ENCODE measurements around the gene TOX2. TPM values are rescaled to one million over a fixed set of nuclear protein-coding genes. Genes with fewer than 3 reads are reported as not detected.

The TOX2 gene
- total RNA-seq, 1 experiment from 2014 or later = 85.4 TPM

DNA sequence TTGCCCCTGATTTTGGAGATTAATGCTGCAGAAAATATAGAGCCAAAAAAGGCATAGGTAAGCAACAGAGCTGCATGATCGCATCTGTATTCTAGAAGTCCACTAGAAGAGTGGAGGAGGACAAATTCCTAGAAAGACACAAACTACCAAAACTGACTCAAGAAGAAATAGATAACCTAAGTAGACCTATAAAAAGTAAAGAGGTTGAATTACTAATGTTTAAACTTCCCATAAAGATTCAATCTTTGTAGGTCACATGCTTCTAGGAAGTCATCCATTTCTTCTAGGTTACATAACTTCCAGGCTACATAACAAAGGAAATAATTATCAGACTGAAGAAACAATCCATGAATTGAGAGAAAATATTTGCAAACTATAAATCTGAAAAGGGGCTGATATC, 187.9 kb downstream of the TOX2 start:
- Histone ChIP-seq H3K9me3 (ENCODE audit: control insufficient read depth, insufficient read depth, low read depth, low read length) (peaks cover 4% of the 10 kb centered on the region; the same call in 1 of the 2 replicates), H3K27ac (ENCODE audit: low read length) (no peak overlapping the region), H3K4me3 (ENCODE audit: low read depth in 2 of 2, low read length in 2 of 2) (no peak overlapping the region), H3K36me3 (ENCODE audit: control insufficient read depth, insufficient read depth, low read length) (no peaks in the 10 kb centered on the region), H3K4me1 (ENCODE audit: control insufficient read depth, insufficient read depth, low read length) (no peaks in the 10 kb centered on the region), H3K27me3 (ENCODE audit: control insufficient read depth, insufficient read depth, low read length) (peaks cover 30% of the 10 kb centered on the region)
- intact Hi-C loops (cut with micrococcal nuclease; ENCODE audit: unreplicated experiment) = no loop called here
- ChIA-PET CTCF (no interaction called here), POLR2A (no interaction called here)
- TF ChIP-seq, protein P1, sequence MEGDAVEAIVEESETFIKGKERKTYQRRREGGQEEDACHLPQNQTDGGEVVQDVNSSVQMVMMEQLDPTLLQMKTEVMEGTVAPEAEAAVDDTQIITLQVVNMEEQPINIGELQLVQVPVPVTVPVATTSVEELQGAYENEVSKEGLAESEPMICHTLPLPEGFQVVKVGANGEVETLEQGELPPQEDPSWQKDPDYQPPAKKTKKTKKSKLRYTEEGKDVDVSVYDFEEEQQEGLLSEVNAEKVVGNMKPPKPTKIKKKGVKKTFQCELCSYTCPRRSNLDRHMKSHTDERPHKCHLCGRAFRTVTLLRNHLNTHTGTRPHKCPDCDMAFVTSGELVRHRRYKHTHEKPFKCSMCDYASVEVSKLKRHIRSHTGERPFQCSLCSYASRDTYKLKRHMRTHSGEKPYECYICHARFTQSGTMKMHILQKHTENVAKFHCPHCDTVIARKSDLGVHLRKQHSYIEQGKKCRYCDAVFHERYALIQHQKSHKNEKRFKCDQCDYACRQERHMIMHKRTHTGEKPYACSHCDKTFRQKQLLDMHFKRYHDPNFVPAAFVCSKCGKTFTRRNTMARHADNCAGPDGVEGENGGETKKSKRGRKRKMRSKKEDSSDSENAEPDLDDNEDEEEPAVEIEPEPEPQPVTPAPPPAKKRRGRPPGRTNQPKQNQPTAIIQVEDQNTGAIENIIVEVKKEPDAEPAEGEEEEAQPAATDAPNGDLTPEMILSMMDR (IDR thresholded peaks at IDR 0.05) = no peak
- TF ChIP-seq TCF7L2 (IDR thresholded peaks at IDR 0.05; ENCODE audit: low read depth, low read length) (no peak), SIN3A (IDR thresholded peaks at IDR 0.05; ENCODE audit: borderline replicate concordance, insufficient read depth, low read depth, low read length) (no peak), POLR2AphosphoS5 (IDR thresholded peaks at IDR 0.05; ENCODE audit: low read depth, low read length) (no peak)
- TF ChIP-seq, protein P2, sequence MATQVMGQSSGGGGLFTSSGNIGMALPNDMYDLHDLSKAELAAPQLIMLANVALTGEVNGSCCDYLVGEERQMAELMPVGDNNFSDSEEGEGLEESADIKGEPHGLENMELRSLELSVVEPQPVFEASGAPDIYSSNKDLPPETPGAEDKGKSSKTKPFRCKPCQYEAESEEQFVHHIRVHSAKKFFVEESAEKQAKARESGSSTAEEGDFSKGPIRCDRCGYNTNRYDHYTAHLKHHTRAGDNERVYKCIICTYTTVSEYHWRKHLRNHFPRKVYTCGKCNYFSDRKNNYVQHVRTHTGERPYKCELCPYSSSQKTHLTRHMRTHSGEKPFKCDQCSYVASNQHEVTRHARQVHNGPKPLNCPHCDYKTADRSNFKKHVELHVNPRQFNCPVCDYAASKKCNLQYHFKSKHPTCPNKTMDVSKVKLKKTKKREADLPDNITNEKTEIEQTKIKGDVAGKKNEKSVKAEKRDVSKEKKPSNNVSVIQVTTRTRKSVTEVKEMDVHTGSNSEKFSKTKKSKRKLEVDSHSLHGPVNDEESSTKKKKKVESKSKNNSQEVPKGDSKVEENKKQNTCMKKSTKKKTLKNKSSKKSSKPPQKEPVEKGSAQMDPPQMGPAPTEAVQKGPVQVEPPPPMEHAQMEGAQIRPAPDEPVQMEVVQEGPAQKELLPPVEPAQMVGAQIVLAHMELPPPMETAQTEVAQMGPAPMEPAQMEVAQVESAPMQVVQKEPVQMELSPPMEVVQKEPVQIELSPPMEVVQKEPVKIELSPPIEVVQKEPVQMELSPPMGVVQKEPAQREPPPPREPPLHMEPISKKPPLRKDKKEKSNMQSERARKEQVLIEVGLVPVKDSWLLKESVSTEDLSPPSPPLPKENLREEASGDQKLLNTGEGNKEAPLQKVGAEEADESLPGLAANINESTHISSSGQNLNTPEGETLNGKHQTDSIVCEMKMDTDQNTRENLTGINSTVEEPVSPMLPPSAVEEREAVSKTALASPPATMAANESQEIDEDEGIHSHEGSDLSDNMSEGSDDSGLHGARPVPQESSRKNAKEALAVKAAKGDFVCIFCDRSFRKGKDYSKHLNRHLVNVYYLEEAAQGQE (IDR thresholded peaks at IDR 0.05; ENCODE audit: insufficient read depth in 1 of 2, low read depth in 2 of 2, low read length in 1 of 2) = no peak
- no TSS peak for BruUV-seq (replicated peaks)
- ATAC-seq = no peak
- no peak for DNase-seq (ENCODE audit: low read depth, low spot score)
- in situ Hi-C loops (cut with HindIII; ENCODE audit: low pct_unique_long_range_greater_than_20kb, low sequenced_read_pairs) = no loop called here

DNA sequence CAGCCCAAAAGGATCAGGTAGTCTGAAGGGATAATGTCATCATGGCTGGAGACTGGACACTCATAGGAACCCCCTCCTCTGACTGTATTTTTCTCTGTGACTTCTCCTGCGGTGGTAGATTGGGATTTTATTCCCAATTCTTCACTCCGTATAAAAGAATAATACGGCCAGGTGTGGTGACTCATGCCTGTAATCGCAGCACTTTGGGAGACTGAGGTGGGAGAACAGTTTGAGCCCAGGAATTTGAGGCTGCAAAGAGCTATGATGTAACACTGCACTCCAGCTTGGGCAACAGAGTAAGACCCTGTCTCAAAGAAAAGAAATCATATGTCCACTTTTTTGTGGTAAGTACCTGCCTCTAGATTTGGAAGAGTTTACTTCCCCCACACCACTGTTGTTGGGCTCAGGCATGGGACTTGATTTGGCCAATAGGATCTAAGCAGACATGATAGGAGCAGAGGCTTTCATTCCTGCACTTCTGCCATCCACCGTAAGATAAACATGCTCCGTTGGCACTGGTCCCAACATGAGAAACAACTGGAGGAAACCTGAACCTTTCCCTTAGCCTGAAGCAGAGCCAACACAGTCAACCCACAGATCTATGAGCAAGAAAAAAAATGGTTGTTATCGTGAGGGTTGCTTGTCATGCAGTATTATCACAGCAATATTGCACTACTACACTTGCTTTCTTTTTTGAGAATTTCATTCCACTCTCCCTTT, 190.3 kb downstream of the TOX2 start:
- peaks cover 5% of the 10 kb centered on the region; the same call in 1 of the 2 replicates for H3K9me3 ChIP-seq (ENCODE audit: control insufficient read depth, insufficient read depth, low read depth, low read length)
- no peaks in the 10 kb centered on the region for H3K36me3 ChIP-seq (ENCODE audit: control insufficient read depth, insufficient read depth, low read length)
- H3K4me3 ChIP-seq (ENCODE audit: low read depth in 2 of 2, low read length in 2 of 2) = no peak overlapping the region
- intact Hi-C loops (cut with micrococcal nuclease; ENCODE audit: unreplicated experiment) = no loop called here
- ChIA-PET POLR2A (no interaction called here), CTCF (no interaction called here)
- no peaks in the 10 kb centered on the region for H3K4me1 ChIP-seq (ENCODE audit: control insufficient read depth, insufficient read depth, low read length)
- H3K27me3 ChIP-seq (ENCODE audit: control insufficient read depth, insufficient read depth, low read length) = peaks cover 31% of the 10 kb centered on the region
- TF ChIP-seq TCF7L2 (IDR thresholded peaks at IDR 0.05; ENCODE audit: low read depth, low read length) (no peak), SIN3A (IDR thresholded peaks at IDR 0.05; ENCODE audit: borderline replicate concordance, insufficient read depth, low read depth, low read length) (no peak), POLR2AphosphoS5 (IDR thresholded peaks at IDR 0.05; ENCODE audit: low read depth, low read length) (no peak)
- TF ChIP-seq, protein P1 (IDR thresholded peaks at IDR 0.05) = no peak
- TF ChIP-seq, protein P2 (IDR thresholded peaks at IDR 0.05; ENCODE audit: insufficient read depth in 1 of 2, low read depth in 2 of 2, low read length in 1 of 2) = no peak
- BruUV-seq (replicated peaks) = no TSS peak
- ATAC-seq (no peak), DNase-seq (ENCODE audit: low read depth, low spot score) (no peak)
- in situ Hi-C loops (cut with HindIII; ENCODE audit: low pct_unique_long_range_greater_than_20kb, low sequenced_read_pairs) = no loop called here
- H3K27ac ChIP-seq (ENCODE audit: low read length) = no peak overlapping the region

All from Panc1 (cell line).